ENCODE measurements around the gene UBC. TPM values are rescaled to one million over a fixed set of nuclear protein-coding genes. Genes with fewer than 3 reads are reported as not detected.

UBC gene
- total RNA-seq = 1,059 and 1,072 TPM in 2 replicates

- intact Hi-C loops (cut with micrococcal nuclease) = loop anchor here (1.0 to 5.0 kb wide), 3 partner anchors 8 to 942 kb away; partner anchors contain the start of genes CCDC92, NCOR2 and ZNF664
These were observed at the start of gene UBC for GRCh38 chr12:124914392-124915238. UBC (minus strand) TSS chr12:124914650; CDS start chr12:124913771, 879 bp downstream.

- intact Hi-C loops (cut with micrococcal nuclease) = no loop called here
These were observed 48.8 kb upstream of the UBC start for GRCh38 chr12:124963211-124963610.

- intact Hi-C loops (cut with micrococcal nuclease) = no loop called here
These were observed 46.6 kb upstream of the UBC start for GRCh38 chr12:124961055-124961454.

GRCh38 chr12:124956571-124956970 lies 42.1 kb upstream of the UBC start:
- intact Hi-C loops (cut with micrococcal nuclease) = no loop called here

- intact Hi-C loops (cut with micrococcal nuclease) = no loop called here
These were observed 40.3 kb upstream of the UBC start for GRCh38 chr12:124954771-124955170.

GRCh38 chr12:124953689-124954405 lies 39.4 kb upstream of the UBC start:
- intact Hi-C loops (cut with micrococcal nuclease) = no loop called here

GRCh38 chr12:124952801-124953200 lies 38.4 kb upstream of the UBC start:
- intact Hi-C loops (cut with micrococcal nuclease) = no loop called here

- intact Hi-C loops (cut with micrococcal nuclease) = no loop called here
These were observed 37.8 kb upstream of the UBC start for GRCh38 chr12:124952295-124952694.

GRCh38 chr12:124949779-124950728 lies 35.6 kb upstream of the UBC start:
- intact Hi-C loops (cut with micrococcal nuclease) = no loop called here

- intact Hi-C loops (cut with micrococcal nuclease) = no loop called here
These were observed 34.6 kb upstream of the UBC start for GRCh38 chr12:124949066-124949465.

GRCh38 chr12:124947561-124948398 lies 33.3 kb upstream of the UBC start:
- intact Hi-C loops (cut with micrococcal nuclease) = no loop called here

- intact Hi-C loops (cut with micrococcal nuclease) = no loop called here
These were observed 32.6 kb upstream of the UBC start for GRCh38 chr12:124947013-124947412.

- intact Hi-C loops (cut with micrococcal nuclease) = no loop called here
These were observed 32.0 kb upstream of the UBC start for GRCh38 chr12:124946447-124946793.

- intact Hi-C loops (cut with micrococcal nuclease) = no loop called here
These were observed 26.7 kb upstream of the UBC start for GRCh38 chr12:124941170-124941527.

- intact Hi-C loops (cut with micrococcal nuclease) = loop anchor here (1.0 kb wide), 4 partner anchors 34 to 109 kb away; partner anchors contain the start of gene DHX37
These were observed 26.1 kb upstream of the UBC start for GRCh38 chr12:124940393-124941169.

GRCh38 chr12:124940143-124940392 lies 25.6 kb upstream of the UBC start:
- intact Hi-C loops (cut with micrococcal nuclease) = loop anchor here (1.0 kb wide), 4 partner anchors 34 to 109 kb away; partner anchors contain the start of gene DHX37

GRCh38 chr12:124939421-124940142 lies 25.1 kb upstream of the UBC start:
- intact Hi-C loops (cut with micrococcal nuclease) = loop anchor here (1.0 kb wide), 8 partner anchors 12 to 110 kb away; partner anchors contain the start of genes BRI3BP and DHX37

- intact Hi-C loops (cut with micrococcal nuclease) = loop anchor here (1.0 kb wide), 4 partner anchors 12 to 54 kb away; partner anchors contain the start of gene BRI3BP
These were observed 24.6 kb upstream of the UBC start for GRCh38 chr12:124939079-124939420.

GRCh38 chr12:124938587-124938986 lies 24.1 kb upstream of the UBC start:
- intact Hi-C loops (cut with micrococcal nuclease) = no loop called here

All from T-helper 1 cell treated with Interleukin-12 subunit alpha and Interleukin-12 subunit beta and Interleukin-4 antibody, amounts not matched to agents 30 ng/mL and 1 ng/mL, for 36 hours (primary cell).